Amniotic epithelial cell (primary cell): ENCODE measurements around the gene IFT80.

Experiments used
- DNase-seq: peaks from one replicate; pipeline ENCODE4 v3.0.0-alpha.2; 2010; ENCODE audit warnings: low read depth

The IFT80 gene

DNA sequence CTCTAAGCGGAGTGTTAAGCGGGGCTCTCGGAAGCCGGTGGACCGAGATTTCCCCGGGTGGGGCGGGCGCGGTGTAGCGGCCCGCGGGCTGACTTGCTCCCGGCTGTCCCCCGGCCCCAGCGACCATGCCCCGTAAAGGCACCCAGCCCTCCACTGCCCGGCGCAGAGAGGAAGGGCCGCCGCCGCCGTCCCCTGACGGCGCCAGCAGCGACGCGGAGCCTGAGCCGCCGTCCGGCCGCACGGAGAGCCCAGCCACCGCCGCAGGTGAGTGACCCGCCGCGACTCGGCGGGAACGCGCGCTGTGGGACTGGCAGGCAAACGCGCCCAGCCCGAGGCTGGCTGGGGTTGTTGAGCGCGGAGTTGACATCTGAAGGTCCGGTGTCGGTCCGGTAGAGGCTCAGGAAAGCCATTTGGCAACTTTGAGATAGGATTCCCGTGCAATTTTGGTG is 1.7 kb upstream of the IFT80 start:
- DNase-seq: no peak

DNA sequence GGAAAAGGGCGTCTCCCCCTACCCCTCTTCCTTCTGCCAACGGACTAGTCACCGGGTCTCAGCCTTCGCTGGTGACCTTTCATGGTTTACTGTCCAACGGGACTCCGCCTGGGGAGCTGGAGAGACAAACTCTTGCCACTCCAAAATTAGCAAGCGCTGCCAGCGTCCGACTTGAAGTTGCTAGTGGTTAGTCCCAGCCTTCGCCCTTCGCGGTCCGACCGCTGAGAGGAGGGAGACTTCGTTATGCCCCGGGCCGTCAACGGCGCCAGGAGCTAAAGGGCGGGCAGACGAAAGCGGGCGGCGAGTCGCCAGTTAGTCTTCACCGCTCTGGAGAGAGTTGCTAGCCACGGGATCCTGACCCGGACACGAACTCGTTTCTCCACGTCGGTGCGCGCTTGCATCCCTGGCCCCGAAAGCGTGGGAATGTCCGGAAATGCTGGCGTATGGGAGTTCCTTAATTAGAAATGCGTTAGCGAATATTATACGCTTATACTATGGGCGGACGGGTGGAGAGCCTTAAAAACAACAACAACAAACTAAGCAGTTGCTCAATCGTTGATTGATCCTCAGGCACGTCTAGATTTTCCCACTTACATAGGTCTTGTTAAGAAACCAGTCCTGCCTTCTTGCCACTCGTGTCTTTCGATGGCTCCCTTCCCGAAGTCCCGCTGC is 1.1 kb upstream of the IFT80 start:
- peak; percentile 61 for DNase-seq

DNA sequence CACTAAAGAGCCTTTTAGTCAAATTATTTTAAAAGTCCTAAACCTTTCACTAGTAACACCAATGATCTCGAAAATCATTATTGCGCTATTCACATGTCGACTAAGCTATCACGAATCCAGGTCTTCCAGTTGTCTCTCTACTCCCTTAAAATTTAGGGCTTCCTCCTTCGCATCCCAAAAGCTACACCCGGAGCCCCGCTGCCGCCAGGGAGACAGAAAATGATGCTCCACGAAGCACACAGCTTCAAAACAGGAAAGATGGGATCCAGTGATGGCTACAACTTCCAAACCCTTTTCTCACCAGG is 253 bp downstream of the IFT80 start:
- no peak for DNase-seq

DNA sequence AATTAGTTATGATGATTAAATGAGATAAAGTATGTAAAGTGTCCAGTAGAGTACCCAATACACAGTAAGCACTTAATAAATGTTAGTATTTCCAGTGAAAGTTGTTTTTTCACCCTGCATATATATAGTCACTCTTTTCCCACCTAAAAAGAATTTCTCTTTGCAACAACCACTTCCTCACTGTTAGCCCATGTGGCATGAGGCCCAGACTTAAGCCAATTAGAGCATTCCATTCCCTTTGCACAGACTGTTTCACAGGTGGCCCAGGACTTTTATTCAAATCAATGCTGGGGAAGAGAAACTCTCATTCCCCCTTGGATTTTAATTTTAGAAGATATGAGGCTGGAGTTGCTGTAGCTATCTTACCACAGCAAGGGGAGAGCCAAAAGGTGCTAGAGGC is 3.7 kb downstream of the IFT80 start:
- DNase-seq: peak; percentile 64

DNA sequence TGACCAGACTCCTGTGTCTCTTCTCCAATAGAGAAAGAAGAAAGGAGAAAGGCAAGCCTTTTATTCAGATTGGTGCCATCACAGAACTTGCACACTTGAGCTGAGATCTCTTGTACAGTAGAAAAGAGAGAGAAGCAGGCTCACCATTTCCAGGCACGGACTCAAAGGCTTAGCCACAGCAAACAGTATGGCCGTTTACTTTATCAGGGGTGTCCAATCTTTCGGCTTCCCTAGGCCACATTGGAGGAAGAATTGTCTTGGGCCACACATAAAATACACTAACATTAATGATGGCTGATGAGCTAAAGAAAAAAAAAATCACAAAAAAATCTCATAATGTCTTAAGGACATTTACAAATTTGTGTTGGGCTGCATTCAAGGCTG is 5.0 kb downstream of the IFT80 start:
- no peak for DNase-seq

DNA sequence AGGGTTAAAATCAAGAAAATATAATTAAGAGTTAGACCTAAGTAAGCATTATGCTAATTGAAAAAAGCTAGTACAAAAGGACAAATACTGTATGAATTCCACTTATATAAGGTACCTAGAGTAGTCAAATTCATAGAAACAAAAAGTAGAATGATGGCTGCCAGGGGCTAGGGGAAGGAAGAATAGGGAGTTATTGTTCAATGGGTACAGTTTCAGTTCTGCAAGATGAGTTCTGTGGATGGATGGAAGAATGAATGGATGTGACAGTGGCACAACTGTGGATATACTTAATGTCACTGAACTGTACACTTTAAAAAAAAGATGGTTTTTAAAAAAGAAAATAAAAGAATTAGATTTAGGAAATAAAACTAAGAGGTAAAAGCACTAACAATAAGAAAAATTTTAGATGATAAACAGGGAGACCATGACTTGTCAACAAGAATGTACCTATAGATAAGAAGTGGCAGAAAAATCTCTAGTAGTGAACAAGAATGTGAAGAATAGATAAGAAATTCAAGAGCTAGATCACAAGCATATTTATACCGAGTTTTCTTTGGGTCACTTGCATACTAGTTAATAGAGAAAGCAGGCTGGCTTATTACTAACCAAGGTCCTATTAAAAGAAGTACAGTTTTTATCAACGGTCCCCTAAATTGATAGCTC is 5.5 kb downstream of the IFT80 start:
- DNase-seq: no peak

DNA sequence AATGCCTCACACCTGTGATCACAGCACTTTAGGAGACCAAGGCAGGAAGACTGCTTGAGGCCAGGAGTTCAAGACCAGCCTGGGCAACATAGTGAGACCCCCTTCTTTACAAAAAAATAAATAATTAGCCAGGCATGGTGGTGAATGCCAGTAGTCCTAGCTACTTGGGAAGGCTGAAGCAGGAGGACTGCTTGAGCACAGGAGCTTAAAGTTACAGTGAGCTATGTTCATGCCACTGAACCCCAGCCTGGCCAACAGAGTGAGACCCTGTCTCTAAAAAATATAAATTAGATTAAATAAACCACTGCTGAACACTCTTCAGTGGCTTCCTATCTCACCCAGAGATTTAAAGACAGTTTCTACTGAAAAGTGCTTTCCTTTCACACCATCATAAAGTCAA is 6.2 kb downstream of the IFT80 start:
- no peak for DNase-seq

DNA sequence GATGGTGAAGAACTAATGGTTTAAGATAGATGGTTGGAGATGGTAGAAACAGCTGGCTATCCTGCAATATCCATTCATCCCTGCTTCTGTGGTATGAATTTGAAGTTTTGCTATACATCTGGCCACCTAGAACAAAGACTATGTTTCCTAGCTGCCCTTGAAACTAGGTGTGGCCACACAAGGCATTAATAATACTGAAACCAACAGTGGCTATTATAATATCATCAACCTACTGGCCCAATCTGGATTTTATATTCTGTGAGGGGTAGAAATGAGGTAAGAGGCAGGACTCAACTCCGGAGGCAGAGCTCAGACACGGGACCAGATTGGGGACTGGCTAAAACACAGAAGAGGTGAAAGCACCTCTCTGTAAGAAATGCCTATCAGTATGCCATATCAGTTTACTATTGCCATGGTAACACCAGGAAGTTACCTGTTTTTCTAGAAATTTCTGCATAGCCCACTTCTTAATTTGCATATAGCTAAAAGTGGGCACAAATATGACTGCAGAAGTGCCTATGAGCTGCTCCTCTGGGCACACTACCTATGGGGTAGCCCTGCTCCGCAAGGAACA is 8.4 kb downstream of the IFT80 start:
- no peak for DNase-seq

DNA sequence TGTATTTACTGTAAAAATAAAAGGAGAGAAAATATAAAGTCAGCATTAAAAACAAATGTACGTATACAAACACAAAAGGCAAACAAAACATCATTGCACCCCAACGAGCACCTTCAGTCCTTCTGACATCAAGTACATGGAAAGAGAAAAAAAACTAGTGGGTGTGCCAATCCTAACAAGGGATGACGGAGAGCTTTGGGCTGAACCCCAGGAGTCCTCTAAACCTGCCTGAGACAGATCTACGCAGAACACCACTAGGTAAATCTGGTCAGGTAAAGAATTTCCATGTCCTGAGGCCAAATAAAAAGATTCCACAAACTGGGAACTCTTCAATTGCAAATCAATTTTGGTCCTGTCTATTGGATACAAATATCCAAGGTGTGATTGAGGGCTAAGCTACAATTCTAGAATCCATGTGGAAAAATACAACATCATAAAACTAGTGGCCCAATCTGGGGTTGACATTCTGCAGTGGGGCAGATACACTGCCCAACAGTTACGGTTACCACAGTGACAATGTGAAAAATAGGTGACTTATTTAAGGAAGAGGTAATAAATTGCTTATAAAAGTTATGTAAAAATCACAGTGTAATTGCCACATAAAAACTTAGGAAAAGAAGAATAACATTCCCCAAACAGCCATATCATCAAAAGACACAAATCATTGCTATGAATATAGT is 14.2 kb downstream of the IFT80 start:
- no peak for DNase-seq

DNA sequence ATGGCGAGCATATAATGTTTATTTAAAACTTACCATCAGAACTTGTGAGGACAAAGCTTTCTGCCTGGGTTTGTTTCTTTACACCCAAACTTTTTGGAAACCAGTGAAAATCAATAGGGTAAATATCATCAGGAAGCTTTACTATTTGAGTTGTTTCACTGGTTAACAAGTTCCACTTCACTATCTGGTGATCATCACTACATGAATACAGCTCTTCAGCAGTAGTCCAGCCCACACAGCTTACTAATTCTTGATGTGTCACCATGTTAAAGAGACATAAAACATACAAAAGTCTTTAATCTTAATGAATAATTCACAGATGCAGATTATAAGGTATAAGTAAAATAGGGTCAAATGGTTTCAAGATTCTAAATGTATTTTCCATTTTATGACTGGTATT is 17.6 kb downstream of the IFT80 start:
- peak; percentile 79 for DNase-seq

DNA sequence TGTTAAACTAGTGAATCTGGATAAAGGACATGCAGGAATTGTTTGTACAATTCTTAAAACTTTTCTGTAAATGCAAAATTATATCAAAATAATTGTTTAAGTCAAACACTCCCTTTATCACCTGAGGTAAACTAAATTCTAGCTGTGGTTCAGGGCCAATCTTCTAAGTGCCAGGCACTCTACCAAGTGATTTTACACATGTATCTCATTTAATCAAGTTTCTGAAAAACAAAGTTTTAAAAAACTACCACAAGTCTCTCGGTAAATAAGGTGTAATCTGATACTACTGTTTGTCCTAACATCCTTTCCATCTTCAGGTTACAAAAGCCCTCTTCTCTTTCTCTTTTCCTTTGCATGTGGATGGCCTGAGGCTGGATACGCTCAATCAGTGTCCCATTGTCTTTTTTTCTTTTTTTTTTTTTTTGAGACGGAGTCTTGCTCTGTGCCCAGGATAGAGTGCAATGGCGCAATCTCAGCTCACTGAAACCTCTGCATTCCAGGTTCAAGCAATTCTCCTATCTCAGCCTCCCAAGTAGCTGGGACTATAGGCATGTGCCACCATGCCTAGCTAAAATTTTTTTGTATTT is 19.3 kb downstream of the IFT80 start:
- peak; percentile 15 for DNase-seq

DNA sequence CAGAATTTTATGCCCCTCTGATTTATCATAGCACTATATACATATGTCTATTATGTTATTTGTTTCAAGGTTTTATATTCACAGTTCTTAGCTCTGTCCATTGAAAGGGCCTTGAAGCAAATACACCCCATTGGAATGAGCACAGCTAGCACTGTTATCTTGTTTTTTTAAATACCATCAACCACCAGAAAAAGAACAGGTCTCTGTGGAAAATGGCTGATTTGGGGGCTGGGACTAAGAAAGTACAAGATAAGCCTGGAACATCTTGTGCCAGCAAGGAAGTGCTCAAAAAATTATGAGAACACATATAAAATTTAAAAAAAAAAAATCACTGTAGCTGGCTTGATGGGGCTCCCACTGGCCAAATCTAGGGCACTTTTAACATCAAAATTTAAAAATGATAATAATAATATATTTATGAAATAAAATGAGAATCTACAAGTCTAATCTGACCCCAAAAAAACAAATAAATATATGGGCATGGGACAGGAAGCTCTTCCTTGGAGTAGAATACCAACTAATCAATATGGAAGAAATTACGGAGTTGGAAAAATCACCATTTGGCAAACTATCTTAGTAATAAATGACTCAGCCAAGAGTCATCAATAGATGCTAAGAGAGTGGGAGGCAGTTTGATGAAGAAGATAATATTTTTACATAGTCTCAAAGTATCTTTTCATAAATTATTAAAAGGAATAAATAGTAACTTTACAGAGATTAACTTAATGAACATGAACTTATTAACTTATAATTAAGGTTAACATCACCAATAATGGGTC is 20.5 kb downstream of the IFT80 start:
- peak; percentile 95 for DNase-seq

DNA sequence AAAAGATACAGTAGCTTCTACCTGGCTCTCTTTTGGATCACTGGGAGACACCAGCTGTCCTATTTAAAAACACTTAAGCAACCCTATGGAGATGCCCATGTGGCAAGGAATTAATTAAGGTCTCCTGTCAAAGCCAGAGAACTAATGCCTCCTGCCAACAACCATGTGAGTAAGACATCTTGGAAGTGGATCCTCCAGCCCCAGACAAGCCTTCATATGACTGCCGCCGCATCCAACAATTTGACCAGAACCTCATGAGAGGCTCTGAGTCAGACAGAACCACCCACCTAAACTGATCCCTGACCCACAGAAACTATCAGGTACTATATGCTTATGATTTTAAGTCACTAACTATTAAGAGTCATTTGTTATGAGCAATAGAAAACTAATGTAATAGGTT is 22.3 kb downstream of the IFT80 start:
- DNase-seq: peak; percentile 42

DNA sequence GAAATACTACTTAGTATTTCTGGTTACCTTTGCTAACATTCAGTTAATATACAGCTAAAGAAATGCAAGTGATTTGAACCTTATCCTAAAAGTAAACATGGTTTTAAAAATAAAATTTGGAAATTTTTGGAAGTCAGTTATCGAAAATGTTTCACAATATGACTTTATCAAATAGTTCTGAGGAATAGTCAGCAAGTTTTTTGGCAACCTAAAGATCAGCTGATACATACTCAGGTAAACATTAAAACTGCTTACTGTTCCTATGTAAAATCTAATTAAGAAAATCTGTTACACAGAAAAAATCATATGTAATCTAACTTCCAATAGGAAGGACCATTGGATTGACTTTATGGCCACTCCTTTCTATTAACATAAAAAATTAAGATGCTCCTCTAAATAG is 24.1 kb downstream of the IFT80 start:
- DNase-seq: no peak

DNA sequence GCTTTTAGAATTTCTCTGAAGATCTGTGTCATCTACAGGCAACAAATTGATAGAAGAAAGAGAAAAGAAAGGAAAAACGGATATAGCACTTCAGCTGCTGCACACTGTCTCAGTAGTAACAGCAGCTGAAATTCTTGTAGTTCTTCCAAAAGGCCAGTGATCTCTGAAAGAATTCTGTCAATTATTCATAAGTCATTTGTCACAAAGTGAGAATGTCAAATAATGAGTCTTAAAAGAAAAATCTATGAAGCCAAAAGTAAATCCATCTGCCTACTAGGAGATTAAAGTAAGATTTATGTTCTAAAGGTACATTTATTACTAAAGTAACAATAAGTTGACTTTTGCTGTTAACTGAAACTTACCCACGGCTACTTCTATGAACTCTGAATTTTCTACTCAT is 24.6 kb downstream of the IFT80 start:
- DNase-seq: peak; percentile 40

DNA sequence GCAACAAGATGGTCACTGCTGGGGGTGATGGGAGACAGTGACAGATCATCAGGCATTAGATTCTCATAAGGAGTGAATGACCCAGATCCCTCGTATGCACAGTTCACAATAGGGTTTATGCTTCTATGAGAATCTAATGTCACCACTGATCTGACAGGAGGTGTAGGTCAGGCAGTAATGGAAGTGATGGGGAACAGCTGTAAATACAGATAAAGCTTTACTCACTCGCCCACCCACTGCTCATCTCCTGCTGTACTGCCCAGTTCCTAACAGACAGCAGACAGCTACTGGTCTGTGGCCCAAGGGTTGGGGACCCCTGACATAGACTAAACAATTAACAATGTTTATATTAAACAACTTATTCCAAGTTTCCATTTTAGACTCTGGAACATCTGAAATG is 25.4 kb downstream of the IFT80 start:
- DNase-seq: no peak

DNA sequence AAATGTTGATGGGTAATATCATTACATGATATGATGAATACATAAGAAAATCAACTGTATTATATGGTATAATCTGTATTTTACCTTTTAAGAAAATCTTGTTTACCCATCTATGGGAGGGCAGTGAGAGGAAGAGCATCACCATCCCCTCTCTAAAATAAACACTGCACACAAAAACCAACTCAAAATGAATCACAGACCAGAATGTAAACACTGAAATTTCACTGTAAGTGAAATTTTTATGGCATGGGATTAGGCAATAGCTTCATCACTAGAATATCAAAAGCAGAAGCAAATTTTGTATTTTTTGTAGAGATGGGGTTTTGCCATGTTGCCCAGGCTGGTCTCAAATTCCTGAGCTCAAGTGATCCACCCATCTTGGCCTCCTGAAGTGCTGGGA is 26.2 kb downstream of the IFT80 start:
- peak; percentile 74 for DNase-seq

DNA sequence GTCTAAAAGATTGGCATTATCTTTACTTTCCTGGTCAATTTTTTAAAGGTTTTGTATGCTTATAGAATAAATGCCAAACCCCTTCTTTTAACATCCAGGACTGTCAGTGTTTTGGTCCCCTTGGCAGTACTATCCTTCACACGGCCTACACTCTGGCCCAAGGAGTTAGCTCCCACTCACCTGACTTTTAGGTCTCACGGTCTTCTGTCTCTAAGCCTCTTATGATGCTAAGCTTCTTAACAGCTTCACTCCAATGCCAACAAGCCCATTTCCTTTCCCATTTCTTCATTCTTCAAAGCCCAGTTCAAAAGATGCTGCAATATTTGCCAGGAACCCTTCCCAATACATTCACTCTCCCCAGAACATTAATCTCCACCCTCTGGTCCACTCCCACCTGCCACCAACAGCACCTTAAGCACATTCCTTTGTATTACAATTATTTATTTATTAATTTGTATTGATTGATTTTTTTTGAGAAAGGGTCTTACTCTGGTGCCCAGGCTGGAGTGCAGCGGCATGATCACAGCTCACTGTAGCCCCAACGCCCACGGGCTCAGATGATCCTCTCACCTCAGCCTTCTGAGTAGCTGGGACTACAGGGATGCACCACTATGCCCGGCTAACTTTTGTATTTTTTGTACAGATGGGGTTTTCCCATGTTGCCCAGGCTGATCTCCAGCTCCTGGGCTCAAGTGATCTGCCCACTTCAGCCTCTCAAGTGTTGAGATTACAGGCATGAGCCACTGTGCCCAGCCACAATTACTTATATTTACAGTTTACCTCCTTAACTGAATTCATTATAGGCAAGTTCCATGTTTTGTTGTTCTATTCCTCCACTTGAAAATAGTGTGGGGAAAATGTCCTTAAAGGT is 27.8 kb downstream of the IFT80 start:
- DNase-seq: no peak

DNA sequence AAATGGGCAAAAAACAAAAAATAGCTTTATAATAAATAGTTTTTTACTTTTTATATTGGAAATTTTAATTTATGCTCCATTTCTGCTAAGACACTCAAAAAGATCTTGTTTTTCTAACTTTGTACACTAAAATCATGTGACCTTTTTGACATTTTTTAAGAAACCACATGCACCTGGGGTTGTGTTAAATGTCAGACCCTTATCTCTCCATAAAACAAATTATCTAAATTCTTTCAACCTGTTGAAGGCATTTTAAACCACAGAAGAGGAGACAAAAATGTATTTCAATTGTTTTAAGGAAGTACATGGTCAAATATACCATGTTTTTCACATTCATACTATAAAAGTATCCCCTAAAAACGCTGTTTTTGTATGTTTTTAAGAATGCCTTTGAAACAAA is 29.2 kb downstream of the IFT80 start:
- DNase-seq: peak; percentile 43

DNA sequence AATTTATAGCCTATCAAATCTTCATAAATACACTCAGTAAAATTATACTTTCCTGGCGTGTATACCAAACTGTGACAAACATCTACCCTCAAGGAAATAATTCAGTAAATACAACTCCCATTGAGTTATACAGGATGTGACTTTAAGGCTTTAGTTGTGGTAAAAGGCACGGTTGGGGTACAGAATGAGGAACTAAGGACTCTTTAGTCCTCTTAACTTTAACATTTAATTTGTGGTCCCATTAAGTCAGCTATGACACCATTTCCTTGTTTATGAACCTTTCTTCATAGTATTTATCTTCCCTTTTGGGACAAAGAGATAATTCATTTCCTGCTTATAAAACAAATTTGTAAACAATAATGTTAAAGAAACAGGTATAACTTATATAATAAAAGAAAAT is 30.2 kb downstream of the IFT80 start:
- DNase-seq: no peak

DNA sequence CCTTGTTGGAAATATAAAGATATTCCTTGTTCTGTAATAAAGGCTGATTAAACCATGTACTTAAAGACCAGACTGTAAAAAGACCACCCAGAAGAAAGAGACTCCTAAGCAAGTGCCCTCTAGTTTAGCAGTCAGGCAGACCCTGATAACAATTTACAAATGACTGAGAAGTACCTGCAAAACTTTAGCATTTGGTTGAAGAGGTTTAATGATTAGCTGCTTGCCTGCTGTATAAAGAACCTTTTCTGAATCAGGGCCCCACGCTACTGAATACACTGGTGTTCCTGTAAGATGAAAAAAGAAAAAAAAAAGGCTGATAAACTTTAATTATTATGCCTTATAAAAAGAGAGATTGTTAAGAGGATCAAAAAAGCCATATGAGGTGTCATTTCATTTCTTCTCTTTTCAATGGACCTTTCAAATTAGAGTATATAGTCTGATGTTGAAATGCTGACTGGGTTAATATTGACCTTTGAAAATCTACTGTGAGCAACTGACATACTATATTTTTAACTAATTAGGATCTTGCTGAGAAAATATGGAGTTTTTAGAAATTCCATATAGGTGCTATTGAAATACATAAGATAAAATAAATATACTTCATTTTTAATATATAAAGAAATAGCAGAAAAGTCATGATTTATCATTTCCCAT is 33.0 kb downstream of the IFT80 start:
- DNase-seq: no peak
